ENCODE measurements around the gene KRAS.

GRCh38 chr12:25293653-25294052 lies 42.9 kb upstream of the KRAS start:
- TF ChIP-seq PPARA (CRISPR knock-in tag; IDR thresholded peaks at IDR 0.05; ENCODE audit: borderline replicate concordance) (no peak), OSR1 (CRISPR knock-in tag; IDR thresholded peaks at IDR 0.05) (no peak), RARB (CRISPR knock-in tag; IDR thresholded peaks at IDR 0.05) (no peak), ARNTL (CRISPR knock-in tag; IDR thresholded peaks at IDR 0.05; ENCODE audit: borderline replicate concordance, low read depth) (no peak), CSDC2 (CRISPR knock-in tag; IDR thresholded peaks at IDR 0.05) (no peak), ZFP3 (CRISPR knock-in tag; IDR thresholded peaks at IDR 0.05) (no peak), PATZ1 (CRISPR knock-in tag; IDR thresholded peaks at IDR 0.05; ENCODE audit: borderline replicate concordance) (no peak), TCF4 (CRISPR knock-in tag; IDR thresholded peaks at IDR 0.05; ENCODE audit: borderline replicate concordance) (no peak), ZNF70 (CRISPR knock-in tag; IDR thresholded peaks at IDR 0.05) (no peak), TSHZ2 (CRISPR knock-in tag; IDR thresholded peaks at IDR 0.05) (no peak), TOX (CRISPR knock-in tag; IDR thresholded peaks at IDR 0.05; ENCODE audit: borderline replicate concordance) (no peak), POU6F1 (CRISPR knock-in tag; IDR thresholded peaks at IDR 0.05; ENCODE audit: borderline replicate concordance, low read depth) (no peak)

Measured in SK-N-SH treated with all-trans-retinoic acid at 6 μM for 48 hours (cell line).